Kidney glomerular epithelial cell (primary cell): Measurements from ENCODE around the gene ACTR5.
"Not testable (repeated sequence)": the region's sequence is repeated elsewhere in the genome, so short reads cannot be mapped to it uniquely, and the experiment has no call there.

ENCODE experiments used
- DNase-seq: peaks from one replicate; lab custom pipeline; 2025; lab: John Stamatoyannopoulos, UW

Gene ACTR5

DNA sequence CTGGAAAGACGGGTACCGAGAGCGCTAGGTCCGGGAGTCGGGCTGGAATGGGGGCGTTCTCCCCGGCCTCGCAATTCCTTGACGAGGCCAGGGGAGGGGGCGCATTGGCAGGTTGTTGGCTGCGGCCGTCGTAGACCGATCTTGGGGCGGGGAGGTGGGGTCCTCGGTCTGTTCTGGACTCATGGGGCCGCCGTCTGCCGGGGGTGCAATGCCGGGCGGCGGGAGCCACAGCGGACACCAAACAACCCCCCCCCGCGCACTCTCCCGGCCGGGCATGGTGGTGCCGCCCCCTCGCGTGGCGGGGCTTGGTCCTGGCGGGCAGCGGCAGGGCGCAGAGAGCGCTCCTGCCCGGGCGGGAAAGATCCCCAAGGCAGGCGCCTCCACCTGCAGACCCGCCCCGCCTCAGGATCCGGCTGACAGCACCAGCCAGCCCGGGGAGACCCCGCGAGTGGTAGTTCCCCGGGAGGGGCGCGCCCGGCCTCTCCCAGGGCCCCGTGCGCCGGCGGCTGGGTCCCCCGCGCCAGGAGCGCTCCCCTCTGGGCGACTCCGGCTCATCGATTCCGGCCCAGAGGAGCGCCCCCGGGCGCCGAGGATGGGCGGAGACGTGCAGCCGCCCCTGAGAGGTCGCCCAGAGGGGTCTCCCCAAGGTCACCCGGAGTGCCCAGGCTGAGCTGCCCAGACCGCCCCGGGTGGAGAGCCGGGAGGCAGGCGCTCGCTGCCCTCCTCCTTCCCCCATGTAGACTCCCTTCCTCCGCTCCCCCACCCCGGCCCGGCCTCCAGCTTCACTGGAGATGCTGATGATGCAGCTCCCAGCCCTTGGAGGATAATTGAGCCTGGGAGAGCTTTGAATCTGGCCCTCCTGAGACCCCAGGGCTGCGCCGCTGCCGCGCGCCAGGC, 57.9 kb downstream of the ACTR5 start:
- DNase-seq = no peak

GRCh38 chr20:38806855-38807655, 58.8 kb downstream of the ACTR5 start:
- DNase-seq = no peak

DNA sequence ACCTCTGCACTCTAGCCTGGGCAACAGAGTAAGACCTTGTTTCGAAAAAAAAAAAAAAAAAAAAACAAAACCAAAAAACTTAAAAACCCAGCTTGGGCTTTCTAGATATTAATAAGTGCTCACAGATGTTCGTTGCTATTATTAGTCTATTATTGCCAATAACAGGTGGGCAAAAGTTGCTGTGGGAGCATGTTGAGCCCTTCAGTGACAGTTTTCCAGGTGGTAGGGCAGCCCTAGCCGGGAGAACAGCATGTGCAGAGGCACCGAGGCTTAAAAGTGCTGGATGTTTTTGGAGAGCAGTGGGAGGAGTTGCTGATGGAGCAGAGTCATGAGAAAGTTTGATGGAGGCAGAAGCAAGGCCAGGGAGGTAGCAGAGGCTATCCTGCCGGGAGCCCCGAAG, 61.7 kb downstream of the ACTR5 start:
- DNase-seq = no peak

- DNase-seq = no peak
These were observed 62.8 kb downstream of the ACTR5 start for GRCh38 chr20:38810926-38811630.

DNA sequence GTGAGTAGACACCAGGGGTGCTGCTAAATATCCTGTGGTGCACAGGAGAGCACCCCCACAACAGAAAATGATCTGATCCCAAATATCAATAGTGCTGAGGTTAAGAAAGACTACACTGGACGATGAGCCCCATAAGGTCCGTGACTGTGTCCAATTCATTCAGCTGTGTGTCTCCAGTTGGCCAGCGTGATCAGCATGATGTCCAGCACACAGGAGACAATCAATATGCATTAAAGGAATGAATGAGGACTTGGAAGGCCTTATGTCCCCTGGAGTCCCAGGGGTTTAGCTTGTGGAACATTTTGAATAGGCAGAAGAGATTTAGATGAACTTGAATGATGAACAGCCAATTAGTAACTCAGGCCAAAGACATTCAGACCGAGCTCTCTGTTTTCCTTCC, 63.5 kb downstream of the ACTR5 start:
- no peak for DNase-seq

DNA sequence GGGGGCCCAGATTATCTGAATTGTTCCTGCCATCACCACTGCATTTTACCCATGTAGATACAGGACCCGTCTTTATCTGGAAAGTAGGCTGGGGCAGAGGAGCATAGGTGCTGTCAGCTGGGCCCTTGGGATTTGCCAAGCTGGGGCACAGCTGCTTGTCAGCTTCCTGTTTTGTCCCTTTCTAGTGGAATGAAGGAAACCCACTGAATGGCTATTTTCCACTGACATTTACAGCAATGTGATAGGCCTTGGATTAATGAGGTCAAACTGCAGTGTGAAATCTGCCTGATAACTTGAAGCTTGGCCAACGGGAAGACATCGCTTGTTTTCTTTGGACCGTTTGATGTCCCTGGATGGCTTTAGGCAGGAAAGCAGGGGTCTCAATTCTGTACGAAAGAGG, 63.9 kb downstream of the ACTR5 start:
- no peak for DNase-seq

DNA sequence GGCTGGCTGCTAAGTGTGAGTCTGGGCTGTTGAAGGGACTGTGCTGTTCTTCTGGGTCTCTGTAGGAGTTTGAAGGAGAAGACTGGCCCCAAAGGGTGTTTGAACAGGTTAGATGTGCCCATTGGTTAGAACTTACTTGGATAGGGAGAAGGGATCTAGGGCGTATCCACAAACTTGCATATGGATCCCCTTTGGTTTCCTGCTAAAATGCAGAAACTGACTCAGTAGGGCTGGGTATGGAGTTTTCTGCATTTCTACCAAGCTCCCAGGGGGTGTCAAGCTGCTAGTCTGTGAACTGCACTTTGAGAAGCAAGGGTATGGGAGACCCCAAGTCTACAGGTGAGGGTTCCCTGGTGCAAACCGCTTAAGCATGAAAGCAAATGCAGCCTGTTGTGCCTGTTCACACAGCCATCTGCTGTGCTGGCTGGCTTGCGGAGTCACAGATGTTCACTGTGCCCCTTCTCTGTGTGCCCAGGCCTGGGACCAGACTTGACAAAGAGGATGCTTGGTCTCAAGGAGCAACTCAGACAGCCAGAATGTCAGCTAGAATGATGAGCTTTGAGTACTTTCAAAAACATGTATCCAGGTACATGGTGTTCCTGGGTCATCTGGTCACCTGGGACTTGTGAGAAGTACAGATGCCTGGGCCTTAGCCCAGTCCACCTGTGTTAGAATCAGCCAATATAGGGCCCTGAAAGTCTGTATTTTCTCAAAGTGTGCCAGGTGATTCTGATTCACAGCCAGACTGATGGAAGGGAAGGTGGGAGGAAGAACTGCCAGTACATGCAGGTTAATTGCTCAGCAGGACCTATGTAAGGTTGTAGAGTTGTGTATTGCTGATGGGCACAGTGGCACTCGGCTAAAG, 64.7 kb downstream of the ACTR5 start:
- no peak for DNase-seq

- DNase-seq = not testable (repeated sequence)
These were observed 65.3 kb downstream of the ACTR5 start for GRCh38 chr20:38813574-38813962.

DNA sequence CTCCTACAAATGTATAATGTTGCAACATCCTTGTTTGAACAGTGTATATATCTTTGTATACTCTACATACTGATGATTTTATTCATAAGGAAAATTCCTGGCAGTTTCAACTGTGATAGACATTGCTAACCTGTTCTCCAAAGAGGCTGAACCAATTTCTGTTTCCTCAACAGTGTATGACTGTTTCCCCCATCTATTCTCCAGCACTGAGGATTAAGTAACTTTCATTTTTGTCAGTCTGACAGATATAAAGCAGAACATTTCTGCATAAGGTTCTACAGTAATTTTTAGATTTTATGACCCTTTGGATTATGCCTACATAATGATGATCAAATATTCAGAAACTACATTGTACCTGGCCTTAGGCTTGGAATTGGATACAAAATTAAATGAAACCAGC, 67.2 kb downstream of the ACTR5 start:
- DNase-seq = no peak

- DNase-seq = no peak
These were observed 70.1 kb downstream of the ACTR5 start for GRCh38 chr20:38818113-38819065.
